Neuronal stem cell (in vitro differentiated cells): ENCODE measurements around the gene DCP1B.

Experiments
- DNase-seq: peaks from one replicate; pipeline ENCODE4 v3.0.0-alpha.2; 2013; ENCODE audit warnings: low spot score
- H2AFZ ChIP-seq: one replicate; pipeline ENCODE4 v1.6.1; 2013; ENCODE audit warnings: mild to moderate bottlenecking, low read length, inconsistent platforms
- H2AK5ac ChIP-seq: 2 replicates; pipeline ENCODE4 v1.6.1; 2013; ENCODE audit warnings: low read depth, mild to moderate bottlenecking, inconsistent platforms, low read length, moderate library complexity, mixed read lengths
- H2BK120ac ChIP-seq: 2 replicates; pipeline ENCODE4 v1.6.1; 2013; ENCODE audit warnings: low read depth, mild to moderate bottlenecking, inconsistent platforms, low read length, moderate library complexity, mixed read lengths
- H2BK12ac ChIP-seq: one replicate; pipeline ENCODE4 v1.6.1; 2013; ENCODE audit warnings: low read length, inconsistent platforms
- H2BK15ac ChIP-seq: 2 replicates; pipeline ENCODE4 v1.6.1; 2013; ENCODE audit warnings: mild to moderate bottlenecking, low read length, inconsistent platforms, mixed read lengths
- H2BK5ac ChIP-seq: one replicate; pipeline ENCODE4 v1.6.1; 2013; ENCODE audit warnings: inconsistent platforms, mild to moderate bottlenecking, low read length, moderate library complexity
- H3K14ac ChIP-seq: one replicate; pipeline ENCODE4 v1.6.1; 2013; ENCODE audit warnings: low read length, inconsistent platforms
- H3K18ac ChIP-seq: 2 replicates; pipeline ENCODE4 v1.6.1; 2013; ENCODE audit warnings: low read length, inconsistent platforms
- H3K23ac ChIP-seq: 2 replicates; pipeline ENCODE4 v1.6.1; 2013; ENCODE audit warnings: low read depth, mild to moderate bottlenecking, mixed read lengths, low read length, inconsistent platforms; ENCODE audit not compliant: poor library complexity
- H3K27ac ChIP-seq: replicated peaks from 3 replicates; pipeline ENCODE4 v1.5.1; 2013; ENCODE audit warnings: low read length, inconsistent platforms
- H3K27me3 ChIP-seq, 3 experiments: 2 replicates each; pipeline ENCODE4 v1.6.1; 2013; ENCODE audit warnings: low read length in 3 of 3, mild to moderate bottlenecking in 2 of 3, inconsistent platforms in 1 of 3, low read depth in 1 of 3, mixed read lengths in 1 of 3, moderate library complexity in 1 of 3; ENCODE audit not compliant: control insufficient read depth in 3 of 3, insufficient read depth in 3 of 3
- H3K36me3 ChIP-seq, 2 donors: replicated peaks in 1 of 2; 2 replicates each; pipeline ENCODE4 v1.6.1; 2013; ENCODE audit warnings: low read length in 2 of 2; ENCODE audit not compliant: control insufficient read depth in 2 of 2, insufficient read depth in 2 of 2
- H3K4ac ChIP-seq: 2 replicates; pipeline ENCODE4 v1.6.1; 2013; ENCODE audit warnings: inconsistent platforms, mild to moderate bottlenecking, low read length, moderate library complexity
- H3K4me1 ChIP-seq, 2 donors: 1 replicate in 1 of 2; 2 replicates in 1 of 2; pipeline ENCODE4 v1.6.1; 2013; ENCODE audit warnings: low read length in 2 of 2, low read depth in 1 of 2; ENCODE audit not compliant: control insufficient read depth in 2 of 2, insufficient read depth in 1 of 2
- H3K4me2 ChIP-seq: one replicate; pipeline ENCODE4 v1.6.1; 2013; ENCODE audit warnings: mild to moderate bottlenecking, low read length, inconsistent platforms; ENCODE audit not compliant: insufficient read depth, poor library complexity, severe bottlenecking
- H3K4me3 ChIP-seq, 2 donors: 2 replicates each; pipeline ENCODE4 v1.5.1; 2013; ENCODE audit warnings: low read length in 2 of 2, mild to moderate bottlenecking in 2 of 2, inconsistent platforms in 1 of 2, moderate library complexity in 1 of 2
- H3K79me1 ChIP-seq: one replicate; pipeline ENCODE4 v1.6.1; 2013; ENCODE audit warnings: low read depth, mild to moderate bottlenecking, inconsistent platforms, low read length, moderate library complexity
- H3K9ac ChIP-seq: one replicate; pipeline ENCODE4 v1.6.1; 2013; ENCODE audit warnings: mild to moderate bottlenecking, low read depth, low read length, inconsistent platforms; ENCODE audit not compliant: poor library complexity
- H3K9me3 ChIP-seq, 2 donors: replicated peaks in 1 of 2; 2 replicates each; pipeline versions ENCODE3 to v1.6.1; 2013; ENCODE audit warnings: low read length in 2 of 2, mild to moderate bottlenecking in 2 of 2, inconsistent platforms in 1 of 2, low read depth in 1 of 2, mixed read lengths in 1 of 2, moderate library complexity in 1 of 2; ENCODE audit not compliant: control insufficient read depth in 2 of 2, insufficient read depth in 1 of 2
- H4K8ac ChIP-seq: one replicate; pipeline ENCODE4 v1.6.1; 2013; ENCODE audit warnings: low read depth, mild to moderate bottlenecking, inconsistent platforms, low read length, moderate library complexity
- H4K91ac ChIP-seq: one replicate; pipeline ENCODE4 v1.6.1; 2013; ENCODE audit warnings: low read length, low read depth, mild to moderate bottlenecking, inconsistent platforms; ENCODE audit not compliant: poor library complexity
- WGBS, 2 donors: extraction: QIAGEN DNeasy Blood & Tissue Kit; methylation state at CpG; one replicate each; pipeline ENCODE4 v1.1.7; 2013; ENCODE audit warnings: missing lambda C conversion rate in 2 of 2, mixed read lengths in 1 of 2; ENCODE audit not compliant: insufficient read length in 2 of 2, insufficient replicate concordance in 1 of 2; ENCODE audit errors: extremely low coverage in 2 of 2; 5-methylcytosine and 5-hydroxymethylcytosine counted together

The DCP1B gene

DNA sequence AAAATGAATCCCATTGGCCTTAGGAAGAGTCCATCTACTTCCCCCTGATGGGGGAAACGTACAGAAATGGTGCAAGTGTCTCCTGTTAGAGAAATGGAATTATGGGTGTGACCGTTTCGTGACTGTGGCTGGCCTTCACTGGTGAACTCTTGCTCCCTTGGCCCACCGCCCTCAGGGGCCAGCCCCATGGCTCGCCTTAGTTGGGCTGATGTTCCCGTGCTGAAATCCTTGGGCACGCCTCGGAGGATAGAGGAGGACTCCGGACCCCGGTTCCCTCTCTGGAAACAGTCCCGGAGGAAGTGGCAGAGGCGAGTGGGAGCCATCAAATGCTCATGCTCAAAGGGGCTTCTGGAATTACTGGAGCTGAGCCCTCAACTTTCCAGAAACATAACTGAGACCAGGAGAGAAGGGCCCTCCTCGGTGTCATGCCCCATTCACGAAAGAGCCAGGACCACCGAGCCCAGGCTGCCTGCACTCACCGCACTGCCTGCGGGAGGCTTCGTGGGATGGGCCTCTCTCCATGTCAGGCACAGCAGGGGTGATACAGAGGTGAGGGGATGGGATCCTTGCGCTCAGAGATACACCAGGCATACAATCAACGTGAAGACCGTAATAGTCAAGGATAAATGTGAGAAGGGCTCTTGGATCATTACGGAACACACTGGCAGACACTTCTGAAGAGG lies 75.7 kb downstream of the DCP1B start:
- no CpG with 5 or more reads among the region's 22 CpGs for WGBS, 2 donors
- peaks cover 0 to 5% of the 10 kb centered on the region in 2 donors for H3K9me3 ChIP-seq
- no peak overlapping the region for H4K91ac ChIP-seq
- peaks cover 0 to 15% (median 0%) of the 10 kb centered on the region in 3 experiments for H3K27me3 ChIP-seq
- H3K4ac ChIP-seq, result no peak overlapping the region
- no peaks in the 10 kb centered on the region for H3K36me3 ChIP-seq
- no peak overlapping the region for H2BK5ac ChIP-seq
- no peak overlapping the region for H4K8ac ChIP-seq
- H3K14ac ChIP-seq, result no peak overlapping the region
- DNase-seq, result no peak
- peak overlapping the region; percentile 81 for H2AK5ac ChIP-seq
- H2BK15ac ChIP-seq, result no peak overlapping the region
- no peak overlapping the region for H3K4me2 ChIP-seq
- no peak overlapping the region for H2BK12ac ChIP-seq
- H3K79me1 ChIP-seq, result no peaks in the 10 kb centered on the region
- peak overlapping the region; percentile 32 for H3K18ac ChIP-seq
- no peak overlapping the region for H3K4me3 ChIP-seq
- no peak overlapping the region for H3K23ac ChIP-seq
- H2AFZ ChIP-seq, result no peak overlapping the region
- H2BK120ac ChIP-seq, result no peak overlapping the region
- H3K9ac ChIP-seq, result no peak overlapping the region
- H3K27ac ChIP-seq, result no peak overlapping the region
- peaks cover 0 to 19% of the 10 kb centered on the region in 2 donors for H3K4me1 ChIP-seq

DNA sequence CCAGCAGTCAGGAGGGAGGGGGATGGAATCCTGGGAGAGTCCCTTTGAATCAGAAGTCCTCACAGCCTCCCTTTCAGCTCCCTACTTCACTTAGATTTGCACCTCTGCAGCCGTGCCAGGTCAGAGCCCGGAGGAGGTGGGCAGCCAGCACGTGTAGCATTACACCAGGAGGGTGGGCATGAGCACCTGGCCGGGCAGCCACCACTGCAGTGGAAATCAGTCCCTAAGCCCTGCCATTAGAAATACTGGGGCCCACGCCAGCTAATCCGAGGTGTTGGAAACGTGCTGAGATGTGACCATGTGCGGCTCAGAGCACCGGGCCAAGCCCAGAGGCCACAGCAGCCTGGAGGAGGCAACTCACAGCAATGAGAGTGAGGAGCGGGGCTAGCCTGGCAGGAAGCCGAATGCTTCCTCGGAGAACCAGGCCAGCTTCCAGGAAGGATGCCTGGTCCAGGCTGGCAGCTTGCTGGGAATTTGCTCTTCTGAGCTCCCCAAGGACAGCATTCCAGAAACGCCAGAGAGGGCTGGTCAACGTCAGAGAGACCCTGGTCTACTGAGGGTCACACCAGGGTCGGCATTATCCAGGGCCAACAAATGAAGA lies 76.4 kb downstream of the DCP1B start:
- H3K4me1 ChIP-seq, result peaks cover 0 to 16% of the 10 kb centered on the region in 2 donors
- H2AFZ ChIP-seq, result no peak overlapping the region
- peak overlapping the region; percentile 81 for H2AK5ac ChIP-seq
- H2BK120ac ChIP-seq, result no peak overlapping the region
- H3K23ac ChIP-seq, result no peak overlapping the region
- H3K4ac ChIP-seq, result no peak overlapping the region
- no peaks in the 10 kb centered on the region for H3K79me1 ChIP-seq
- no peak overlapping the region for H3K14ac ChIP-seq
- no peak overlapping the region for H3K4me3 ChIP-seq
- no CpG with 5 or more reads among the region's 15 CpGs for WGBS, 2 donors
- no peaks in the 10 kb centered on the region for H3K36me3 ChIP-seq
- no peak overlapping the region for H4K91ac ChIP-seq
- H3K27ac ChIP-seq, result no peak overlapping the region
- H2BK12ac ChIP-seq, result peak overlapping the region; percentile 17
- H3K4me2 ChIP-seq, result no peak overlapping the region
- H3K9me3 ChIP-seq, result peaks cover 0 to 2% of the 10 kb centered on the region in 2 donors
- no peak for DNase-seq
- H4K8ac ChIP-seq, result peak overlapping the region; percentile 1
- peaks cover 0 to 15% (median 0%) of the 10 kb centered on the region in 3 experiments for H3K27me3 ChIP-seq
- no peak overlapping the region for H3K9ac ChIP-seq
- H2BK5ac ChIP-seq, result no peak overlapping the region
- H2BK15ac ChIP-seq, result peak overlapping the region; percentile 72
- H3K18ac ChIP-seq, result peak overlapping the region; percentile 42

DNA sequence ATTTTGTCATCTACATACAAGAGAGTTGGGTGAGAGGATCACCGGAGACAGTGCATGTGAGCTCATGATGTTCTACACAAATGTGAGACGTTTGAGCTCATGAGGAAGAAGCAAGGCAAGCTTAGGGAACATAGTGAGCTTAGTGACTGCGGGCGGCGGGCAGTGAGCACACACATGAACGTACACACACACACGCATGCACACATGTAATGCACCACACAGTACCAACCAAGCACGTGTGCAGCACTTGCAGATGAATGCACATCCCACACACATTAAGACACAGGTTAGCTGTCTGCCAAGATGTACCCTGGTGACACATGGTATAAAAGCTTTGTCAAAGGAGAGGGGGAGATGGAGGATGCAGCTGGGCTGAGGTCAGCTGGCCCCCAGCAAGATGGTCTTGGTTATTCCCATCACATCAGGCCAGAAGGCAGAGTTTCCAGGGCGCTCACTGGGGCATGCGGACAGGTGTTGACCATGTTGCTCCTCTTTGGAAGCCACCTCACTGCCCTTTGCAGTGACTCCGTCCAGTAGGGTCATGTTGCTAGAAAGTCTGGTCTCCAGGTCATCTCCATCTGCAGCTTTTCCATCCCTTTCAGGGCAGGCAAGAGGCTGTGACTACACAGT lies 77.1 kb downstream of the DCP1B start:
- Histone ChIP-seq H2BK12ac (no peak overlapping the region), H3K4me3 (no peak overlapping the region), H4K8ac (no peak overlapping the region), H3K4me2 (no peak overlapping the region), H2BK15ac (peak overlapping the region; percentile 72), H3K4me1 (peaks cover 0 to 11% of the 10 kb centered on the region in 2 donors), H3K23ac (no peak overlapping the region), H2BK120ac (peak overlapping the region; percentile 13), H3K79me1 (no peaks in the 10 kb centered on the region), H3K27me3 (peaks cover 0 to 15% (median 0%) of the 10 kb centered on the region in 3 experiments), H2BK5ac (no peak overlapping the region), H2AK5ac (peak overlapping the region; percentile 81), H3K9ac (no peak overlapping the region), H3K9me3 (no peaks in the 10 kb centered on the region), H3K27ac (no peak overlapping the region), H3K36me3 (no peaks in the 10 kb centered on the region), H4K91ac (no peak overlapping the region), H2AFZ (no peak overlapping the region), H3K14ac (no peak overlapping the region), H3K18ac (peak overlapping the region; percentile 41), H3K4ac (no peak overlapping the region)
- WGBS, 2 donors, result no CpG with 5 or more reads among the region's 11 CpGs
- no peak for DNase-seq

DNA sequence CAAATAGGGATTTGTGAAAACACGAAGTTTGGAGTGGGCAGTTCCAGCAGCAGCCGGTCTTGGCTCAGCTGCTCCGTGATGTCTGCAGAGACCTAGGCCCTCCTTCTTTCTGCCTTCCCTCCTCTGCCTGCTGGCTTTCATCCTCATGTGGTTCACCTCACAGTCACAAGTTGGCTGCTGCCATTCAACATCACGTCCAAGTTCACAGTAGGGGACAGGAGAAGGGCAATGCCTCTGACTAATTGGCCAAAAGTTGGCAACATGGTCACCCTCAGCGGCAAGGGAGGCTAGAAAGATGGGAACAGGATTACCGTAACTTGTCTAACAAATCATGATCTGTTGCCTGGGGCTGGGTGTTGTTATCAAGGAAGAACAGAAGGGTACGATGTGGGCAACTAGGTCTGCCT lies 78.0 kb downstream of the DCP1B start:
- H3K18ac ChIP-seq, result no peak overlapping the region
- H3K4me1 ChIP-seq, result peaks cover 0 to 11% of the 10 kb centered on the region in 2 donors
- no peak overlapping the region for H4K91ac ChIP-seq
- H2BK12ac ChIP-seq, result no peak overlapping the region
- H3K4ac ChIP-seq, result no peak overlapping the region
- H3K36me3 ChIP-seq, result no peaks in the 10 kb centered on the region
- H2BK5ac ChIP-seq, result no peak overlapping the region
- DNase-seq, result no peak
- no peak overlapping the region for H3K23ac ChIP-seq
- no peak overlapping the region for H3K9ac ChIP-seq
- H3K9me3 ChIP-seq, result no peaks in the 10 kb centered on the region
- no peak overlapping the region for H2AK5ac ChIP-seq
- no peak overlapping the region for H2BK120ac ChIP-seq
- H3K14ac ChIP-seq, result no peak overlapping the region
- no CpG with 5 or more reads among the region's 7 CpGs for WGBS, 2 donors
- no peaks in the 10 kb centered on the region for H3K79me1 ChIP-seq
- no peak overlapping the region for H3K4me3 ChIP-seq
- H3K27ac ChIP-seq, result no peak overlapping the region
- no peak overlapping the region for H3K4me2 ChIP-seq
- no peak overlapping the region for H2BK15ac ChIP-seq
- H3K27me3 ChIP-seq, result peaks cover 0 to 15% (median 0%) of the 10 kb centered on the region in 3 experiments
- H4K8ac ChIP-seq, result no peak overlapping the region
- H2AFZ ChIP-seq, result no peak overlapping the region
